ENCODE data around the gene EPS8L2. TPM values are rescaled to one million over a fixed set of nuclear protein-coding genes. Genes with fewer than 3 reads are reported as not detected.
A peak's percentile ranks its signal among the peaks of the same experiment; 100 is the strongest.

EPS8L2 gene
- total and polyA plus RNA-seq, 9 of the 15 experiments (the other 6 are each of a cell fraction or from before 2014, with no cell fraction given): 0.75 to 17.0 (median 3.7) TPM

- TF ChIP-seq ARID4B (CRISPR knock-in tag; IDR thresholded peaks at IDR 0.05) (no peak), SETDB1 (IDR thresholded peaks at IDR 0.05; ENCODE audit: low read length) (no peak), GABPB2 (CRISPR knock-in tag; conservative IDR thresholded peaks at IDR 0.05) (peak; percentile 88), CAMTA2 (CRISPR knock-in tag; conservative IDR thresholded peaks at IDR 0.05) (peak; percentile 86; the same call in 1 of the 2 replicates), NR1H2 (CRISPR knock-in tag; IDR thresholded peaks at IDR 0.05) (no peak), PATZ1 (CRISPR knock-in tag; IDR thresholded peaks at IDR 0.05; ENCODE audit: borderline replicate concordance) (no peak), RBM34 (IDR thresholded peaks at IDR 0.05; ENCODE audit: borderline replicate concordance, insufficient read depth, low read length) (no peak), OTX1 (CRISPR knock-in tag; IDR thresholded peaks at IDR 0.05) (peak; percentile 87; the same call in 1 of the 2 replicates), DLX4 (CRISPR knock-in tag; IDR thresholded peaks at IDR 0.05) (0 out of 2 replicates have a peak, but pooled peaks have one; percentile 66), ZZZ3 (IDR thresholded peaks at IDR 0.05) (no peak), CREB1 (IDR thresholded peaks at IDR 0.05) (no peak; the same call in 1 of the 2 replicates), CREB1 (CRISPR knock-in tag; IDR thresholded peaks at IDR 0.05) (no peak), ZNF717 (CRISPR knock-in tag; IDR thresholded peaks at IDR 0.05) (no peak; the same call in 1 of the 2 replicates), DIDO1 (tag; IDR thresholded peaks at IDR 0.05; ENCODE audit: low read depth) (no peak), KDM5B (IDR thresholded peaks at IDR 0.05; ENCODE audit: insufficient replicate concordance, low read depth, low read length) (no peak), MNT (conservative IDR thresholded peaks at IDR 0.05) (peak in 1 of 2 experiments; percentile 21; a peak in 1 of 4 replicates), PCBP1 (IDR thresholded peaks at IDR 0.05; ENCODE audit: low read depth, low read length, poor library complexity, severe bottlenecking) (no peak)
Observed at GRCh38 chr11:765025-765801, 59.2 kb downstream of the EPS8L2 start (continued).
